Osteoblast (primary cell): ENCODE measurements around the gene GP5. TPM values are rescaled to one million over a fixed set of nuclear protein-coding genes. Genes with fewer than 3 reads are reported as not detected.

Source experiments
- DNase-seq: peaks from one replicate; pipeline ENCODE4 v3.0.0; 2011; ENCODE audit warnings: low spot score, mixed read lengths; ENCODE audit not compliant: insufficient read length; ENCODE audit errors: missing footprints
- H2AFZ ChIP-seq: 2 replicates; pipeline ENCODE4 v1.6.0; 2011; ENCODE audit warnings: mild to moderate bottlenecking, low read length
- H3K27ac ChIP-seq: 2 replicates; pipeline ENCODE4 v1.5.1; 2011; ENCODE audit warnings: mild to moderate bottlenecking, low read depth, low read length, moderate library complexity
- H3K27me3 ChIP-seq: 2 replicates; pipeline ENCODE4 v1.6.0; 2012; ENCODE audit warnings: mild to moderate bottlenecking, control low read depth, inconsistent platforms, low read length, moderate library complexity; ENCODE audit not compliant: insufficient read depth
- H3K36me3 ChIP-seq: 2 replicates; pipeline ENCODE4 v1.5.1; 2011; ENCODE audit warnings: mild to moderate bottlenecking, low read length, control low read depth, moderate library complexity; ENCODE audit not compliant: insufficient read depth
- H3K4me1 ChIP-seq: 2 replicates; pipeline ENCODE4 v1.5.1; 2011; ENCODE audit warnings: mild to moderate bottlenecking, low read length, control low read depth, moderate library complexity; ENCODE audit not compliant: insufficient read depth
- H3K4me2 ChIP-seq: 2 replicates; pipeline ENCODE4 v1.6.0; 2011; ENCODE audit warnings: mild to moderate bottlenecking, low read length; ENCODE audit not compliant: insufficient read depth
- H3K4me3 ChIP-seq: fragments of 200-600 bp; sonication (generic); 3 replicates; pipeline ENCODE4 v1.5.1; 2012; ENCODE audit warnings: mild to moderate bottlenecking, low read length, inconsistent platforms; ENCODE audit not compliant: insufficient read depth
- H3K79me2 ChIP-seq: 2 replicates; pipeline ENCODE4 v1.6.0; 2012; ENCODE audit warnings: mild to moderate bottlenecking, low read length, control low read depth, inconsistent platforms; ENCODE audit not compliant: insufficient read depth
- H3K9me3 ChIP-seq: 2 replicates; pipeline ENCODE4 v1.5.1; 2011; ENCODE audit warnings: low read depth, low read length, control low read depth
- H4K20me1 ChIP-seq: 2 replicates; pipeline ENCODE4 v1.6.0; 2012; ENCODE audit warnings: mild to moderate bottlenecking, low read length, control low read depth; ENCODE audit not compliant: insufficient read depth
- total RNA-seq: library from RNA; depleted of rRNA; stranded (reverse); fragments of >200 nt; gene quantifications from 2 replicates; pipeline ENCODE4 v1.2.3, GENCODE V29; 2012
- TF ChIP-seq, protein P1 (sequence below): IDR thresholded peaks from 2 replicates; pipeline ENCODE4 v1.5.1; 2011; ENCODE audit warnings: mild to moderate bottlenecking, low read depth, low read length, moderate library complexity; ENCODE audit errors: extremely low read depth

GP5 gene
- total RNA-seq, 1 donor, result 0.36 TPM

DNA sequence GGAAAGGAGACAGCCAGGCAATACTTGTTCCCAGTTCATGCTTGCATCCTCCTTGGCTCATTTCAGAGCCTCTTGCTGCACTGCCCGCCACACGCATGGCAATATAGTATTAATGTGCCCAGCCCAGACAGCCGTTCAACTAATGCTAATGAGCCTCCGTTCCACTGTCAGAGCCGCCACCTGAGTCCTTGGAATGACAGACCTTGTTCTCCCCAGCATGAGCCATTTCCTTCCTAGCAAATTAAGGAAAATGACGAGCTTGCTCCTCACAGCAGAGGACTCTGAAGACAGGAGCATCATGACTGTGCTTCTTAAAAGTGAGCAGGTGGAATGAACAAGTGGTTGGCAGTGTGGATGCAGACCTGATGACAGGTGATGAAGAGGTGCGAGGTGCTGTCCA, 18.7 kb downstream of the GP5 start:
- H2AFZ ChIP-seq, result no peak overlapping the region
- no peak for DNase-seq
- H3K4me2 ChIP-seq, result no peak overlapping the region
- H4K20me1 ChIP-seq, result no peaks in the 10 kb centered on the region
- TF ChIP-seq, protein P1, sequence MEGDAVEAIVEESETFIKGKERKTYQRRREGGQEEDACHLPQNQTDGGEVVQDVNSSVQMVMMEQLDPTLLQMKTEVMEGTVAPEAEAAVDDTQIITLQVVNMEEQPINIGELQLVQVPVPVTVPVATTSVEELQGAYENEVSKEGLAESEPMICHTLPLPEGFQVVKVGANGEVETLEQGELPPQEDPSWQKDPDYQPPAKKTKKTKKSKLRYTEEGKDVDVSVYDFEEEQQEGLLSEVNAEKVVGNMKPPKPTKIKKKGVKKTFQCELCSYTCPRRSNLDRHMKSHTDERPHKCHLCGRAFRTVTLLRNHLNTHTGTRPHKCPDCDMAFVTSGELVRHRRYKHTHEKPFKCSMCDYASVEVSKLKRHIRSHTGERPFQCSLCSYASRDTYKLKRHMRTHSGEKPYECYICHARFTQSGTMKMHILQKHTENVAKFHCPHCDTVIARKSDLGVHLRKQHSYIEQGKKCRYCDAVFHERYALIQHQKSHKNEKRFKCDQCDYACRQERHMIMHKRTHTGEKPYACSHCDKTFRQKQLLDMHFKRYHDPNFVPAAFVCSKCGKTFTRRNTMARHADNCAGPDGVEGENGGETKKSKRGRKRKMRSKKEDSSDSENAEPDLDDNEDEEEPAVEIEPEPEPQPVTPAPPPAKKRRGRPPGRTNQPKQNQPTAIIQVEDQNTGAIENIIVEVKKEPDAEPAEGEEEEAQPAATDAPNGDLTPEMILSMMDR, result no peak
- no peaks in the 10 kb centered on the region for H3K36me3 ChIP-seq
- H3K79me2 ChIP-seq, result no peaks in the 10 kb centered on the region
- H3K27me3 ChIP-seq, result peaks cover 9% of the 10 kb centered on the region
- H3K4me1 ChIP-seq, result no peaks in the 10 kb centered on the region
- H3K27ac ChIP-seq, result no peak overlapping the region
- H3K9me3 ChIP-seq, result no peaks in the 10 kb centered on the region
- H3K4me3 ChIP-seq, result no peak overlapping the region

DNA sequence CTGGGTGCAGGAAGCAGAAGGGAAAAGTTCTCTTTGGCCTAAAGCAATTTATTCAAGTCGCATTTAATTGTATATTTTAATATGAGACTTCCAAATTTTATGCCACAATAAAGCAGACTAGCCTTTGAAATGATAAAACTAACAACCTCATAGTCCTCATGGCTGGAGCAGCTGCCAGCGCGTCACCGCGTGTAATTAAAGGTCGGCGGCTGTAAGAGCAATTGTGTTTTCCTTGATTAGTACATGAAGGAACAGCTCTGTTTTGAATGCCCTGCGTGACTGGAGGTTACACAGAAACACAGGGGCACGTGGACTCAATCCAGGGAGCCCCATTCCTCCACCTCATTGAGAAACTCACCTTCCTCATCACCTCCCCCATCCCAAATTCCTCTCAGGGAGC, 19.4 kb downstream of the GP5 start:
- Histone ChIP-seq H3K4me3 (no peak overlapping the region), H3K27me3 (peaks cover 9% of the 10 kb centered on the region), H3K36me3 (no peaks in the 10 kb centered on the region), H3K27ac (no peak overlapping the region), H3K4me1 (no peaks in the 10 kb centered on the region), H3K4me2 (no peak overlapping the region), H3K9me3 (no peaks in the 10 kb centered on the region), H2AFZ (no peak overlapping the region), H3K79me2 (no peaks in the 10 kb centered on the region), H4K20me1 (no peaks in the 10 kb centered on the region)
- DNase-seq, result no peak
- TF ChIP-seq, protein P1, result no peak

DNA sequence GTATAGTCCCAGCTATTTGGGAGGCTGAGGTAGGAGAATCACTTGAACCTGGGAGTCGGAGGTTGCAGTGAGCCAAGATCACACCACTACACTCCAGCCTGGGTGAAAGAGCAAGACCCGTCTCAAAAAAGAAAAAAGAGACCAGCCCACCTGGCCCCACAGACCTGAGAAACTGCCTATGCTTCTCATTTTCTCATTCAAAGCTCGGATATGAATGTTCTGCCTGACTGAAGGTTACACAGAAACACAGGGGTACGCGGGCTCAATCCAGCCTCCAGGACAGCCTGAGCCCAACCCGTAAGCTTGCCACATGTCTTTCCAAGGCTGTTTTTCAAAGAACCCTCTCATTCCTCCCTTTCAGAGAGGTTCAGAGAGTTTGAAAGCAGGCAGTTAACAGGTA, 19.8 kb downstream of the GP5 start:
- no peak overlapping the region for H3K4me2 ChIP-seq
- no peaks in the 10 kb centered on the region for H3K9me3 ChIP-seq
- no peak for DNase-seq
- no peaks in the 10 kb centered on the region for H3K4me1 ChIP-seq
- H2AFZ ChIP-seq, result no peak overlapping the region
- peaks cover 9% of the 10 kb centered on the region for H3K27me3 ChIP-seq
- TF ChIP-seq, protein P1, result no peak
- no peaks in the 10 kb centered on the region for H3K79me2 ChIP-seq
- no peaks in the 10 kb centered on the region for H4K20me1 ChIP-seq
- no peaks in the 10 kb centered on the region for H3K36me3 ChIP-seq
- H3K27ac ChIP-seq, result no peak overlapping the region
- no peak overlapping the region for H3K4me3 ChIP-seq

DNA sequence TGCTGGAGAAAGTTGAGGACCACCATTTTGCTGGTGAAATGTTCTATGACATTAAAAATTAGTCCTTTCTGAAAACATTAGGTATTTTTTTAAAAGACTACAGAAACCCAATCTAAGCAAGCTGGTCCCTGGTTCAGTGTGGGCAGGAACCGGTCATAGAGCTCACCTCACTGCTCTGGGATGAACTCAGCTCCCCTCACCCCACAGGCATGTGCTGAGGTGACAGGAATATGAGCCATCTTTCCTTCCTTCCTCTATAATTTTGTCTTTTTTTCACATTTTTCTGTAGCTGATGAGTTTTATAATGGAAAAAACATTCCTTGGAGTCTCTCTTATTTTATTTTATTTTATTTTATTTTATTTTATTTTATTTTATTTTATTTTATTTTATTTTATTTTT, 21.4 kb downstream of the GP5 start:
- H3K9me3 ChIP-seq, result no peaks in the 10 kb centered on the region
- no peaks in the 10 kb centered on the region for H3K4me1 ChIP-seq
- no peak overlapping the region for H2AFZ ChIP-seq
- no peaks in the 10 kb centered on the region for H4K20me1 ChIP-seq
- no peak for DNase-seq
- TF ChIP-seq, protein P1, result no peak
- H3K4me2 ChIP-seq, result no peak overlapping the region
- H3K27ac ChIP-seq, result no peak overlapping the region
- H3K36me3 ChIP-seq, result no peaks in the 10 kb centered on the region
- no peak overlapping the region for H3K4me3 ChIP-seq
- peaks cover 9% of the 10 kb centered on the region for H3K27me3 ChIP-seq
- no peaks in the 10 kb centered on the region for H3K79me2 ChIP-seq
